ENCODE results near the gene HLA-DOB. TPM values are rescaled to one million over a fixed set of nuclear protein-coding genes. Genes with fewer than 3 reads are reported as not detected.
A peak's percentile ranks its signal among the peaks of the same experiment; 100 is the strongest.

Gene HLA-DOB
- total RNA-seq, 4 donors from 2014 or later: 1.3 to 1.6 TPM; not detected in 2

DNA sequence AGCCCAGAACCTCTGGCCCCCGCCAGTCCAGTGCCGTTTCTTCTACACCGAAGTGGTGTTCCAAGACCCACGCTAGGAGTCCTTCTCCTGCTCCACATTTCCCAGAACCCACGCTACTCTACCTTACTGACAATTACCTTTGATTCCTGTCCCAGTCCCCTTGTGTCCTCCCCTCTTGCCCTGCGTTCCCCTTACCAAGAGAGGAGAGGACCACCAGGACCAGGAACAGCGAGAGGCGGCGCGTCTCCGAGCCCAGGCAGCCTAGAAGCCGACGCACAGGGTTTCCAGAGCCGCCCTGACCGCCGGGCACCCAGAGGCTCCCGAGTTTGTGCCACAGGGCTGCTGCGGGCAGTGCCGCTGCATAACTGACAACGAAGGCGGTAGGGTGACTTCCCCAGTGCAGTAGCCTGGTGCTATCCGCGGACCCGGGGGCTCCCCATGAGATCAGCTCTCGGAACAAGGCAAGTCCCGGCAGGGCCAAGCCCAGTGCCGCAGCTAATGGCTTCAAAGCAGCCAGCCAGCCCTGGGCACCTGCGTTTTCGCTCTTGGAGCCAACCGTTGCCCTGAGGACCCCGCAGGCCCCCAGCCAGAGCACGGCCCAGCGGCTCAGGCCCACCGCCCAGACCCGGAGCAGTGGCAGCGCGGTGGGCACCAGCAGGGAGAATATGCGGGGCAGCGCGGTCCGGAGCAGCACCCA is 36.2 kb upstream of the HLA-DOB start:
- H3K27ac ChIP-seq: peak overlapping the region; percentile 90 to 98 (median 93)
- DNase-seq: peak; percentile 52 to 61
- intact Hi-C loops (cut with DNase I): no loop called here
- H3K9me3 ChIP-seq: no peaks in the 10 kb centered on the region
- H3K27me3 ChIP-seq: no peaks in the 10 kb centered on the region
- peak overlapping the region; percentile 79 to 91 (median 83) for H3K4me3 ChIP-seq (replicated peaks in 1 of 3)
- H3K4me1 ChIP-seq: peaks cover 0 to 18% of the 10 kb centered on the region in 2 donors
- H3K36me3 ChIP-seq: peaks cover 10 to 11% of the 10 kb centered on the region in 2 donors
- TF ChIP-seq CTCF (IDR thresholded peaks at IDR 0.05) (no peak), POLR2A (IDR thresholded peaks at IDR 0.05) (peak in 1 of 2 donors; percentile 7)
- 1% methylated on average over 12 to 13 of the region's 41 CpGs for WGBS, 2 donors

DNA sequence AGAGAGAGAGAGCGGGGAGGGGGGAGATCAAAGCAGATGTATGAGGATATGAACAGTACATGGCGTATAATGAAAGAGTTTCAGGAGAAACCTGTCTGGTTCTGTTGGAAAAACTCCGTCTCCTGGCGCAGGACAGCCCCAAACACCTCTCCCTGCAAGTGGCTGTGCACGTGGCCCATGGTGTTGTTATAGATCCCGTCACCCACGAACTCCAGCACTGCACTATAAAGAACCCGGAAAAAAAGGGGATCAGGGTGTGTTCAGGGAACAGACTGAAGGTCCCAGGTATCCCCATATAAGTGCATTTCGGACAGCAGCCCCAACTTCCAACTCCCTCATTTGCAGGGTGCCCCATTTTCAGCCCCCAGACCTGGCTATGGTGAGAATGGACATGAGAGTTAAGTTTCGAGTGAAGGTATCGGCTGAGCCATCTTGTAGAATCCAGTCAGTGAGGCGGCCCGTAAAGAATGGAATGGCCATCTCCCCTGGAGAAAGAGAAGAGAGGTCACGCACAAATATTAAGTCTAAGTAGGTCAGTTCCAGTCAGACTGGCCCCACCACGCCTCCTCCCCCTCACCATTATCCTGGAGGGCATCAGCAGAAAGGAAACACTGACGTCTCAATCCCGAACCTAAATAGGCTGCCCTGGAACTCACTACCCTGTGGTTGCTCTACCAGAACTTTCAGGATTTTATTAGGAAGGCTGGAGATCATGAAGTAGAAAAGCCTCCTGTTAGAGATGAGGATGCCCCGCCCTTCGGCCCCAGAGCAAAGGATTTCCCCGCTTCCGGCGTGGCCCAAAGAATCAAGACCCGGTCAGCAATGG is 35.4 kb upstream of the HLA-DOB start:
- peak overlapping the region; percentile 79 to 91 (median 83) for H3K4me3 ChIP-seq (replicated peaks in 1 of 3)
- H3K4me1 ChIP-seq: peaks cover 0 to 18% of the 10 kb centered on the region in 2 donors
- H3K27ac ChIP-seq: peak overlapping the region; percentile 90 to 98 (median 93)
- 44 to 56% methylated on average over 22 to 23 of the region's 23 CpGs for WGBS, 2 donors
- intact Hi-C loops (cut with DNase I): no loop called here
- TF ChIP-seq CTCF (IDR thresholded peaks at IDR 0.05): no peak
- TF ChIP-seq POLR2A (IDR thresholded peaks at IDR 0.05): no peak
- DNase-seq: peak; percentile 46 to 51
- peaks cover 11 to 16% of the 10 kb centered on the region in 2 donors for H3K36me3 ChIP-seq
- no peaks in the 10 kb centered on the region for H3K9me3 ChIP-seq
- H3K27me3 ChIP-seq: no peaks in the 10 kb centered on the region

DNA sequence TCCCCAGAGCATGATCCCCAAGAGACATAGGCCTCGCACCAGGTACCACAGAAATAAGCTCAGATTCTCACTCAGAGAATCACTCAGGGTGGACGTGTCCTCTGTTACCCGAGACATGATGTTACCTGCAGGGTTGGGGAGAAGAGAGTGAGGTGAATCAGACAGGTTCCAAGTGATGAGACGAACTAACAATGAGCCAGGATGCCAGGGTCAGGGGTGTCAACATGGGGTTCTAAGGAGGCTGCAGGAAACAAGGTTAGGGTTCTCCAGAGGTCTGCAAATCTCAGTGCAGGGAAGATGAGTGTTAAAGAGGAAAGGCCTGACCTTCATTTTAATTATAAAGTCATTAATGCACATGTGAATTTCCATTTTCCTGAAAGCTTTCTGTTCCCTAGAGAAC is 34.2 kb upstream of the HLA-DOB start:
- intact Hi-C loops (cut with DNase I): no loop called here
- H3K9me3 ChIP-seq: no peaks in the 10 kb centered on the region

GRCh38 chr6:32849126-32849525 is 32.3 kb upstream of the HLA-DOB start:
- DNase-seq: no peak

More for the DNA sequence above, 34.2 kb upstream of the HLA-DOB start:
- whole genome bisulfite sequencing, 2 donors: 94 to 96% methylated on average over 4 of the region's 4 CpGs
- no peak for TF ChIP-seq POLR2A (IDR thresholded peaks at IDR 0.05)
- no peak for TF ChIP-seq CTCF (IDR thresholded peaks at IDR 0.05)
- Histone ChIP-seq H3K4me1 (peaks cover 0 to 18% of the 10 kb centered on the region in 2 donors), H3K27ac (no peak overlapping the region), H3K27me3 (no peaks in the 10 kb centered on the region), H3K4me3 (replicated peaks in 1 of 3) (no peak overlapping the region), H3K36me3 (peaks cover 13 to 20% of the 10 kb centered on the region in 2 donors)
- no peak for DNase-seq

More at GRCh38 chr6:32849126-32849525, 32.3 kb upstream of the HLA-DOB start:
- Histone ChIP-seq H3K4me1 (peaks cover 0 to 16% of the 10 kb centered on the region in 2 donors), H3K36me3 (peaks cover 18 to 20% of the 10 kb centered on the region in 2 donors), H3K27me3 (no peaks in the 10 kb centered on the region), H3K4me3 (replicated peaks in 1 of 3) (no peak overlapping the region), H3K27ac (no peak overlapping the region), H3K9me3 (no peaks in the 10 kb centered on the region)
- TF ChIP-seq CTCF (IDR thresholded peaks at IDR 0.05) (no peak), POLR2A (IDR thresholded peaks at IDR 0.05) (no peak)
- intact Hi-C loops (cut with DNase I): no loop called here
- 81 to 91% methylated on average over 6 of the region's 6 CpGs for WGBS, 2 donors
